Caco-2 (cell line): ENCODE measurements around the gene AGBL5. TPM values are rescaled to one million over a fixed set of nuclear protein-coding genes. Genes with fewer than 3 reads are reported as not detected.
"Not testable (repeated sequence)": the region's sequence is repeated elsewhere in the genome, so short reads cannot be mapped to it uniquely, and the experiment has no call there.

Experiments used
- BruUV-seq: library from RNA; stranded (reverse); fragments of 400-500 nt; replicated peaks from 2 replicates; lab custom pipeline; 2021; lab: Mats Ljungman, UMichigan
- CTCF ChIA-PET: fragments of 300-600 bp; sonication (Branson Sonifier 250); formaldehyde crosslinking; loops from one replicate; lab custom pipeline; 2022; ENCODE audit warnings: antibody characterized with exemption; lab: Charles Lee
- POLR2A ChIA-PET: fragments of 300-600 bp; sonication (Branson Sonifier 250); formaldehyde crosslinking; loops from one replicate; lab custom pipeline; 2022; ENCODE audit warnings: antibody characterized with exemption; lab: Charles Lee
- DNase-seq, 2 experiments: peaks; one replicate each; pipeline versions ENCODE4 v3.0.0 to v3.0.0-alpha.2; 2020 to 2022
- H3K27me3 ChIP-seq: replicated peaks from 2 replicates; pipeline ENCODE4 v1.6.0; 2011; ENCODE audit warnings: low read length; ENCODE audit not compliant: control insufficient read depth, insufficient read depth
- H3K36me3 ChIP-seq: 2 replicates; pipeline ENCODE4 v1.5.1; 2011; ENCODE audit warnings: low read length; ENCODE audit not compliant: control insufficient read depth, insufficient read depth
- H3K4me1 ChIP-seq: fragments of 250-450 bp; sonication (Bioruptor Pico); 2 replicates; pipeline ENCODE4 v1.5.1; 2020; ENCODE audit warnings: mild to moderate bottlenecking
- H3K4me3 ChIP-seq: 2 replicates; pipeline ENCODE4 v1.5.1; 2011; ENCODE audit warnings: low read depth, mild to moderate bottlenecking, control low read depth, low read length
- H3K9me3 ChIP-seq: fragments of 250-450 bp; sonication (Bioruptor Pico); 2 replicates; pipeline ENCODE4 v1.5.1; 2020; ENCODE audit warnings: mild to moderate bottlenecking, moderate library complexity
- H3K27ac Mint-ChIP-seq: one replicate; pipeline ENCODE4 v1.8.0; 2022; ENCODE audit warnings: mixed read lengths; ENCODE audit not compliant: unreplicated experiment
- H3K27me3 Mint-ChIP-seq: one replicate; pipeline ENCODE4 v1.8.0; 2022; ENCODE audit warnings: mixed read lengths; ENCODE audit not compliant: insufficient read depth, unreplicated experiment
- H3K36me3 Mint-ChIP-seq: one replicate; pipeline ENCODE4 v1.8.0; 2022; ENCODE audit warnings: mild to moderate bottlenecking, mixed read lengths; ENCODE audit not compliant: insufficient read depth, unreplicated experiment
- H3K4me1 Mint-ChIP-seq: one replicate; pipeline ENCODE4 v1.8.0; 2022; ENCODE audit warnings: low read depth, mixed read lengths; ENCODE audit not compliant: unreplicated experiment
- H3K4me3 Mint-ChIP-seq: one replicate; pipeline ENCODE4 v1.8.0; 2022; ENCODE audit warnings: mild to moderate bottlenecking, moderate library complexity, mixed read lengths; ENCODE audit not compliant: unreplicated experiment
- H3K9me3 Mint-ChIP-seq: one replicate; pipeline ENCODE4 v1.8.0; 2022; ENCODE audit warnings: mixed read lengths; ENCODE audit not compliant: unreplicated experiment
- intact Hi-C: fragments of 100-400 bp; cut with micrococcal nuclease; formaldehyde crosslinking; loops from one replicate; pipeline ENCODE4 v1.10.0; 2022; ENCODE audit not compliant: unreplicated experiment
- total RNA-seq: library from RNA; stranded (reverse); gene quantifications from 2 replicates; pipeline ENCODE4 v1.2.3, GENCODE V29; 2022
- TF ChIP-seq, protein P1 (sequence below), 2 experiments: fragments of 200-600 bp in 1 of 2; IDR thresholded peaks; 1 replicate in 1 of 2; 2 replicates in 1 of 2; pipeline versions ENCODE4 v1.5.1 to v1.8.0; 2011 to 2022; ENCODE audit warnings: antibody characterized with exemption in 1 of 2, control low read depth in 1 of 2, inconsistent platforms in 1 of 2, low read depth in 1 of 2, low read length in 1 of 2, mild to moderate bottlenecking in 1 of 2, moderate library complexity in 1 of 2; ENCODE audit not compliant: insufficient read depth in 1 of 2, severe bottlenecking in 1 of 2, unreplicated experiment in 1 of 2

AGBL5 gene
- total RNA-seq, 1 experiment from 2014 or later: 34.1 TPM

GRCh38 chr2:27073782-27074181, 22.3 kb downstream of the AGBL5 start:
- DNase-seq: no peak
- BruUV-seq: no TSS peak
- H3K4me3 ChIP-seq: no peak overlapping the region
- peaks cover 9% of the 10 kb centered on the region for H3K4me1 Mint-ChIP-seq
- H3K36me3 ChIP-seq: no peaks in the 10 kb centered on the region
- H3K36me3 Mint-ChIP-seq: peaks cover 24% of the 10 kb centered on the region
- no peaks in the 10 kb centered on the region for H3K9me3 Mint-ChIP-seq
- no peak overlapping the region for H3K4me3 Mint-ChIP-seq
- H3K4me1 ChIP-seq: no peaks in the 10 kb centered on the region
- H3K9me3 ChIP-seq: no peaks in the 10 kb centered on the region
- ChIA-PET POLR2A (no interaction called here), CTCF (interaction anchor here (0.7 kb wide), 1 partner anchor 578 kb away, joined by 5 read pairs; no protein-coding TSS in a partner anchor)
- TF ChIP-seq, protein P1, sequence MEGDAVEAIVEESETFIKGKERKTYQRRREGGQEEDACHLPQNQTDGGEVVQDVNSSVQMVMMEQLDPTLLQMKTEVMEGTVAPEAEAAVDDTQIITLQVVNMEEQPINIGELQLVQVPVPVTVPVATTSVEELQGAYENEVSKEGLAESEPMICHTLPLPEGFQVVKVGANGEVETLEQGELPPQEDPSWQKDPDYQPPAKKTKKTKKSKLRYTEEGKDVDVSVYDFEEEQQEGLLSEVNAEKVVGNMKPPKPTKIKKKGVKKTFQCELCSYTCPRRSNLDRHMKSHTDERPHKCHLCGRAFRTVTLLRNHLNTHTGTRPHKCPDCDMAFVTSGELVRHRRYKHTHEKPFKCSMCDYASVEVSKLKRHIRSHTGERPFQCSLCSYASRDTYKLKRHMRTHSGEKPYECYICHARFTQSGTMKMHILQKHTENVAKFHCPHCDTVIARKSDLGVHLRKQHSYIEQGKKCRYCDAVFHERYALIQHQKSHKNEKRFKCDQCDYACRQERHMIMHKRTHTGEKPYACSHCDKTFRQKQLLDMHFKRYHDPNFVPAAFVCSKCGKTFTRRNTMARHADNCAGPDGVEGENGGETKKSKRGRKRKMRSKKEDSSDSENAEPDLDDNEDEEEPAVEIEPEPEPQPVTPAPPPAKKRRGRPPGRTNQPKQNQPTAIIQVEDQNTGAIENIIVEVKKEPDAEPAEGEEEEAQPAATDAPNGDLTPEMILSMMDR (IDR thresholded peaks at IDR 0.05; ENCODE audit: insufficient read depth in 1 of 2, low read depth in 1 of 2, low read length in 1 of 2, severe bottlenecking in 1 of 2, unreplicated experiment in 1 of 2): no peak
- peaks cover 19% of the 10 kb centered on the region for H3K27me3 Mint-ChIP-seq
- H3K27ac Mint-ChIP-seq: no peak overlapping the region
- H3K27me3 ChIP-seq: no peaks in the 10 kb centered on the region
- intact Hi-C loops: no loop called here

GRCh38 chr2:27074738-27075565, 23.5 kb downstream of the AGBL5 start:
- H3K36me3 ChIP-seq: no peaks in the 10 kb centered on the region
- no peaks in the 10 kb centered on the region for H3K27me3 ChIP-seq
- ChIA-PET CTCF (interaction anchor here (0.8 kb wide), 1 partner anchor 11 kb away, joined by 5 read pairs; no protein-coding TSS in a partner anchor), POLR2A (no interaction called here)
- Mint-ChIP-seq H3K27ac (no peak overlapping the region), H3K4me3 (no peak overlapping the region), H3K36me3 (peaks cover 12% of the 10 kb centered on the region), H3K4me1 (peaks cover 2% of the 10 kb centered on the region), H3K27me3 (peaks cover 19% of the 10 kb centered on the region), H3K9me3 (no peaks in the 10 kb centered on the region)
- TF ChIP-seq, protein P1 (IDR thresholded peaks at IDR 0.05; ENCODE audit: insufficient read depth in 1 of 2, low read depth in 1 of 2, low read length in 1 of 2, severe bottlenecking in 1 of 2, unreplicated experiment in 1 of 2): no peak
- no peak overlapping the region for H3K4me3 ChIP-seq
- no TSS peak for BruUV-seq
- H3K9me3 ChIP-seq: no peaks in the 10 kb centered on the region
- DNase-seq: no peak
- intact Hi-C loops: no loop called here
- H3K4me1 ChIP-seq: no peaks in the 10 kb centered on the region

GRCh38 chr2:27075566-27075871, 24.1 kb downstream of the AGBL5 start:
- POLR2A ChIA-PET, DNase-seq, intact Hi-C loops, H3K9me3 ChIP-seq, H3K36me3 Mint-ChIP-seq, BruUV-seq, H3K9me3 Mint-ChIP-seq, H3K4me3 ChIP-seq, H3K4me1 ChIP-seq, H3K27me3 ChIP-seq, CTCF ChIA-PET, H3K27ac Mint-ChIP-seq, H3K4me3 Mint-ChIP-seq, H3K36me3 ChIP-seq, H3K4me1 Mint-ChIP-seq: not testable (repeated sequence)
- H3K27me3 Mint-ChIP-seq: peaks cover 19% of the 10 kb centered on the region
